GM21447 (cell line): Measurements from ENCODE around the gene SUMO2.

ENCODE experiments used
- ATAC-seq: cut with Tn5 transposase; IDR thresholded peaks from one replicate; pipeline ENCODE4 v1.9.1; 2021; ENCODE audit not compliant: unreplicated experiment

Gene SUMO2

DNA sequence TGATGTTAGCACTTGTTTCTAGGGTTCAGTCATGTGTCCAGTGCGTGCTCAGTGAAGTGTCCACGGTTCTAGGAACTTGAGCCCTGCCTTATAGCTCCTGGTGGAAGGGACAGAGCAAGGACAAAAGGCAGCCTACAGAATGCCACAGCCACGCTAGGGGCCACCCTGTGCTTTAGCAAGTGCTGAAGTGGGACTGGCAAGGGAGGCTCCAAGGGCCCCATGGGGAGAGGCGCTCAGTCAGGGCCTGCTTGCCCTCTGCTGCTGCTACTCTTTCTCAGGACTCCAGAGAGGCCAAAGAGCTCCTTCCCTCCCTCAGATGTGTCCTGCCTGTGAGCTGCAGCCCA lies 58.0 kb downstream of the SUMO2 start:
- no peak for ATAC-seq

DNA sequence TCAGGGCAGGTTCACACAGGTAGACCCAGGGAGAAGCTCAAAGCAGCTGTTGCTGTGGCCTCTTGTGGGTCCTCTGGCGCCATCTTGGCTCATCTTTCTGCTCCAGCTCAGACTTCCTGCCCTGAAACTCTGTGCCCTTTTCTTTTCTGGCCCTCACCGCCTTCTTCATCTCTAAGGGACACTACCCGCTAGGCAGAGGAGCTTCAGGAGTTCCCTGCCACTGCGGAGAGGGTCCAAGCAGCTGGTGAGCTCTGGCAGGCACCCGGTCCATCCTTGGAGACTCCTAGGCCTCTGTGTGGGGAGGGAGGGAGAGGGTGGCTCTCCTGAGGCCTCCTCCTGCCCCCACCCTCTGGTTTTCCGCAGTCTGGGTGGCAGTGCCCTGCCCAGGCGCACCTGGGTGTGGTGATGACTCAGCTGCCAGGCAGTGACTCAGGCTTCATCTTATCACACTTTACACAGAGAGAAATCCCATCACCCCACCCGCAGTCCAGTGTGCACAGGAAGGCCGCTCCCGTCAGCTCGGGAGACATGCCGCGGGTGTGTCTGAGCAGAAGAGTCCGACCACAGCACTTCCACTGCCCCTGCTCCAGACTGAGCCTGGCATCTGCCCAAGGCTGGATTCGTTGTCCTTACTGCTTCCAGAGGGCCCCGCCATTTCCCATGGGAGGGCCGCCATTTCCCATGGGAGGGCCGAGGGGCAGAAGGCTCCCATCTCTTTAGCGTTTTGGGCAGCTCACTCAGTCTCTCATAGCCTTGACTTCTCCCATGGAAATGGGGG lies 58.5 kb downstream of the SUMO2 start:
- ATAC-seq = no peak

DNA sequence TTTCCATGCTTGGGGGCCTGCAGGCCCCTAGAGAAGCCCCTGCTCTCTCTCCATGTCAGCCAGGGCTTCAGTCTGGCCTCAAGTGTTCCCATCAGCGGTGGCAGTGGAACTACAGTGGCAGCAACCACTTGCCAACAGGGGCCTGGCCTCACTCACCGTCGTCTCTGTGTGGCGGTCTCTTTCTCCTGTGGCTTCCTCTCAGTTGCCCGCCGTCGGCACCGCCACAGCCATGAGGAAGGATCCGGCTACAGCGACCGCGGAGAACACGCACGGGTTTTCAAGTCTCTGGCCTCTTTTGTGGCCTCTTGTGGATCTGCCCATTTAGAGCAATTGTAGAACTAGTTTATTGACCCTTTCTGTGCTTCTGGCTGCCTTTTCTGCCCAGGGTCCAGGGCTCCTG lies 64.5 kb downstream of the SUMO2 start:
- no peak for ATAC-seq

DNA sequence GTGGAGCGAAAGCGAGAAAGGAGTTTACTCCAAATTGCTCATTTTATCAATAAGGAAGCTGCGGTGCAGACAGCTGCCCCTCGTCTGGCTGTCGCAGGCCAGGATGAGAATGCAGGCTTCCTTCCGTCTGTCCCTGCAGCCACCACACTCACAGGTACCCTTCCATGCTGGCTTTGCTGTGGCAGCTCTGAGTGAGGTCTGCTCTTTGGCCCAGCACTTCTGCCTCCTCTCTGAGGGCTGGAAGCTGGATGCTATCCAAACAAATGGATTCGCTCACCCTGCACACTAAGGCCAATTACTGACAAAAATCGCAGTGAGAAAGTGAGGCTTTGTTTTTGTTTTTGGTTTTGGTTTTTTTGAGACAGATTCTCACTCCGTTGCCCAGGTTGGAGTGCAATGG lies 66.0 kb downstream of the SUMO2 start:
- ATAC-seq = no peak
